ENCODE data around the gene TDRD7. TPM values are rescaled to one million over a fixed set of nuclear protein-coding genes. Genes with fewer than 3 reads are reported as not detected.

TDRD7 gene
- total and polyA plus RNA-seq, 2 of the 8 experiments (the other 6 are each of a cell fraction or from before 2014, with no cell fraction given) = 1.2 to 2.3 TPM

DNA sequence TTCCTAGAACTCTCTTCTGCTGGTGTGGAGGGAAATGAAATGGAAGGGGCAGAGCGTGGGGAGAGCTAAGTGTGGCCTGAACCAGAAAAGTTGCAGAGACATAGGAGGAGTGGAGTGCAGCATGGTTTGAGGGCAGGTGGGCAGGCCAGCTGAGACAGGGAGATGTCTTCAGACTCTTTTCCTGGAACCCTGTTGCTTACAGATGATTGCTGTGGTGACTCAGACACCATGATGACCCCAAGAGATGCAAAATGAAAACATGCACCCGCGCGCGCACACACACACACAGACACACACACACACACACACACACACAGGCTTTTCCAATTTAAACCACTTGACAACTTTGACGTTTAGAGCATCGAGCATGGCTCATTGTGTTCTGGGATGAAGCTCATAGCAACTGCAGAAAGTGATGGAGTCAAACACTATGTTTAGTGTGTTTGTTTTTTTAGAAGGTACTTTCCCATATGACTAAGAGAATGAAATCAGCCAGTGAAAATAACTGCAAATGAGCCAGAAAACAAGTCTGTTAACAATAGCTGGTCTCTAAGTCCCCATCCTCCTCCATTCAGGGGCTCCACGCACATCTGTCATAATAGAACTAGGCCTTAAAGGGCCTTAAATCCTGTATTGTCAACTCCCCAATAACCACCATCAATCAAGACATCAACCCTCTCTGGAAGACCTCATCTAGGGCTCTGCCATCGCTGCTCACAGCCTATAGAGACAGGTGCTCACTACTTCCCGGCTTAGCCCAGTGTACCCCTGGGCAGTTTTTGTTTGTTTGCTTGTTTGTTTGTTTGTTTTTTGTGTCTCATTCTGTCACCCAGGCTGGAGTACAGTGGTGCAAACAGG is 99.1 kb downstream of the TDRD7 start:
- Histone ChIP-seq H3K36me3 (ENCODE audit: control insufficient read depth in 2 of 4, insufficient read depth in 4 of 4, low read length in 3 of 4) (no peaks in the 10 kb centered on the region), H4K8ac (ENCODE audit: extremely low read depth, insufficient read depth, low read length) (no peak overlapping the region), H3K9me3 (ENCODE audit: insufficient read depth in 2 of 2, low read depth in 1 of 2, low read length in 1 of 2) (no peaks in the 10 kb centered on the region), H3K79me1 (ENCODE audit: low read depth, low read length) (no peaks in the 10 kb centered on the region), H3K27ac (ENCODE audit: low read depth, low read length) (no peak overlapping the region), H3K23ac (ENCODE audit: insufficient read length) (no peak overlapping the region), H2BK120ac (replicated peaks; ENCODE audit: low read depth, low read length) (no peak overlapping the region), H3K9ac (replicated peaks in 1 of 4; ENCODE audit: extremely low read depth in 1 of 4, low read depth in 3 of 4, low read length in 3 of 4) (no peak overlapping the region), H4K91ac (replicated peaks; ENCODE audit: insufficient read length, low read length) (no peak overlapping the region), H2AFZ (ENCODE audit: low read length) (no peak overlapping the region), H3K14ac (ENCODE audit: insufficient read length) (no peak overlapping the region), H2AK5ac (ENCODE audit: low read depth, low read length) (no peak overlapping the region), H3K79me2 (ENCODE audit: control insufficient read depth in 1 of 2, insufficient read depth in 2 of 2, low read length in 2 of 2) (no peaks in the 10 kb centered on the region), H3K4me3 (ENCODE audit: extremely low read depth in 1 of 4, insufficient read depth in 2 of 4, low read depth in 3 of 4, low read length in 4 of 4) (no peak overlapping the region), H2BK20ac (ENCODE audit: low read length) (no peak overlapping the region), H3K4me1 (replicated peaks in 1 of 4; ENCODE audit: control insufficient read depth in 3 of 4, insufficient read depth in 4 of 4, low read length in 3 of 4) (peaks cover 0 to under 1% (median 0%) of the 10 kb centered on the region in 4 experiments; a peak in 1 of 7 replicates), H3K56ac (replicated peaks; ENCODE audit: insufficient read length, low read depth, low read length) (no peak overlapping the region), H3K4me2 (ENCODE audit: insufficient read depth in 1 of 2, low read depth in 2 of 2, low read length in 2 of 2) (no peak overlapping the region), H4K20me1 (replicated peaks in 1 of 2; ENCODE audit: control insufficient read depth in 1 of 2, insufficient read depth in 2 of 2, low read length in 2 of 2) (peaks cover 0 to 2% of the 10 kb centered on the region in 2 experiments), H2BK5ac (ENCODE audit: low read depth, low read length) (no peak overlapping the region), H4K5ac (ENCODE audit: insufficient read length, low read depth, low read length) (no peak overlapping the region), H2BK12ac (ENCODE audit: low read depth, low read length) (no peak overlapping the region), H3K27me3 (replicated peaks in 1 of 4; ENCODE audit: control insufficient read depth in 3 of 4, extremely low read depth in 1 of 4, insufficient read depth in 3 of 4, low read length in 3 of 4) (no peaks in the 10 kb centered on the region; a peak in 2 of 7 replicates), H3K4ac (replicated peaks; ENCODE audit: insufficient read length, low read depth, low read length) (no peak overlapping the region), H3K23me2 (ENCODE audit: low read depth, low read length) (no peaks in the 10 kb centered on the region), H3K18ac (ENCODE audit: extremely low read depth, low read length) (no peak overlapping the region), H2BK15ac (ENCODE audit: low read length) (no peak overlapping the region)
- ChIA-PET CTCF (ENCODE audit: partially characterized antibody) (interaction anchor here (0.7 to 2.1 kb wide), 10 partner anchors 9 to 118 kb away, joined by 3 to 14 read pairs (median 4); partner anchors contain the start of gene TMOD1), POLR2A (ENCODE audit: partially characterized antibody) (no interaction called here)
- peak in 1 of 2 experiments; percentile 7 for DNase-seq (ENCODE audit: low read depth in 1 of 2, low spot score in 2 of 2)
- 88% methylated on average over 10 of the region's 10 CpGs; no CpG with 5 or more reads in 1 of the 2 experiments for WGBS, 2 experiments (ENCODE audit: extremely low coverage in 1 of 2, insufficient coverage in 1 of 2, insufficient read length in 1 of 2, insufficient replicate concordance in 2 of 2, low coverage in 1 of 2, low lambda C conversion rate in 2 of 2, missing lambda C conversion rate in 1 of 2)
- no peak for FAIRE-seq
- TF ChIP-seq TEAD4 (IDR thresholded peaks at IDR 0.05; ENCODE audit: low read depth, low read length) (no peak), SP4 (IDR thresholded peaks at IDR 0.05; ENCODE audit: low read length) (no peak), KDM1A (IDR thresholded peaks at IDR 0.05; ENCODE audit: borderline replicate concordance, low read length) (no peak), CBX5 (IDR thresholded peaks at IDR 0.05; ENCODE audit: low read depth, low read length) (no peak), GTF2F1 (IDR thresholded peaks at IDR 0.05; ENCODE audit: borderline replicate concordance, low read depth, low read length) (no peak), SP2 (IDR thresholded peaks at IDR 0.05; ENCODE audit: low read length) (no peak)
- TF ChIP-seq, protein P1, sequence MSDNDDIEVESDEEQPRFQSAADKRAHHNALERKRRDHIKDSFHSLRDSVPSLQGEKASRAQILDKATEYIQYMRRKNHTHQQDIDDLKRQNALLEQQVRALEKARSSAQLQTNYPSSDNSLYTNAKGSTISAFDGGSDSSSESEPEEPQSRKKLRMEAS (IDR thresholded peaks at IDR 0.05) = no peak

All from H1 (cell line).